Liver (tissue), 9 donors: ENCODE results near the gene MTARC2. TPM values are rescaled to one million over a fixed set of nuclear protein-coding genes. Genes with fewer than 3 reads are reported as not detected.

Experiments
- DNase-seq: peaks from one replicate; pipeline ENCODE4 v3.0.0-alpha.2; 2017; ENCODE audit warnings: low spot score
- H3K27ac ChIP-seq, 2 donors: one replicate each; pipeline ENCODE4 v1.7.0; 2013; ENCODE audit warnings: inconsistent platforms in 2 of 2, low read length in 2 of 2, control low read depth in 1 of 2, low read depth in 1 of 2, mild to moderate bottlenecking in 1 of 2
- H3K27me3 ChIP-seq, 4 donors: one replicate each; pipeline versions ENCODE4 v1.6.1 to v1.7.0; 2013; ENCODE audit warnings: low read length in 3 of 4, inconsistent platforms in 1 of 4, mild to moderate bottlenecking in 1 of 4, moderate library complexity in 1 of 4; ENCODE audit not compliant: control insufficient read depth in 4 of 4, insufficient read depth in 4 of 4
- H3K36me3 ChIP-seq, 4 donors: one replicate each; pipeline versions ENCODE4 v1.6.1 to v1.7.0; 2013; ENCODE audit warnings: low read length in 3 of 4, mild to moderate bottlenecking in 3 of 4, low read depth in 1 of 4, moderate library complexity in 1 of 4; ENCODE audit not compliant: control insufficient read depth in 4 of 4, insufficient read depth in 3 of 4
- H3K4me1 ChIP-seq, 4 donors: one replicate each; pipeline versions ENCODE4 v1.6.1 to v1.7.0; 2013; ENCODE audit warnings: low read length in 3 of 4, mild to moderate bottlenecking in 3 of 4, moderate library complexity in 1 of 4; ENCODE audit not compliant: control insufficient read depth in 4 of 4, insufficient read depth in 4 of 4
- H3K4me3 ChIP-seq, 3 donors: one replicate each; pipeline versions ENCODE4 v1.6.1 to v1.7.0; 2013; ENCODE audit warnings: low read length in 3 of 3, control low read depth in 1 of 3, low read depth in 1 of 3, mild to moderate bottlenecking in 1 of 3
- H3K9ac ChIP-seq, 2 donors: one replicate each; pipeline ENCODE4 v1.7.0; 2013; ENCODE audit warnings: low read length in 2 of 2, mild to moderate bottlenecking in 2 of 2, moderate library complexity in 2 of 2, control low read depth in 1 of 2, low read depth in 1 of 2
- H3K9me3 ChIP-seq, 4 donors: one replicate each; pipeline versions ENCODE4 v1.6.1 to v1.7.0; 2013; ENCODE audit warnings: low read length in 3 of 4; ENCODE audit not compliant: control insufficient read depth in 4 of 4
- ATF3 ChIP-seq: IDR thresholded peaks from 2 replicates; pipeline ENCODE4 v1.6.1; 2016; ENCODE audit warnings: antibody characterized with exemption
- CTCF ChIP-seq: fragments of 150-350 bp; IDR thresholded peaks from 2 replicates; pipeline ENCODE4 v1.5.1; 2017; ENCODE audit warnings: improper control_type of control experiment, low read depth, low read length; ENCODE audit not compliant: missing input control
- EGR1 ChIP-seq, 2 donors: IDR thresholded peaks; 2 replicates each; pipeline ENCODE4 v1.6.1; 2016 to 2018; ENCODE audit warnings: antibody characterized with exemption in 2 of 2, low read depth in 2 of 2
- FOXA1 ChIP-seq: IDR thresholded peaks from 2 replicates; pipeline ENCODE4 v1.6.1; 2016; ENCODE audit warnings: antibody characterized with exemption
- GABPA ChIP-seq, 2 donors: IDR thresholded peaks in 1 of 2; conservative IDR thresholded peaks in 1 of 2; 2 replicates each; pipeline ENCODE4 v1.6.1; 2016; ENCODE audit warnings: antibody characterized with exemption in 2 of 2, mild to moderate bottlenecking in 1 of 2, moderate library complexity in 1 of 2
- HNF4A ChIP-seq, 2 donors: conservative IDR thresholded peaks; 2 replicates each; pipeline ENCODE4 v1.6.1; 2016; ENCODE audit warnings: antibody characterized with exemption in 2 of 2, mild to moderate bottlenecking in 2 of 2
- JUND ChIP-seq, 2 donors: IDR thresholded peaks; 2 replicates each; pipeline ENCODE4 v1.6.1; 2016; ENCODE audit warnings: antibody characterized with exemption in 2 of 2
- MAX ChIP-seq: IDR thresholded peaks from 2 replicates; pipeline ENCODE4 v1.6.1; 2016; ENCODE audit warnings: antibody characterized with exemption
- NR2F2 ChIP-seq: IDR thresholded peaks from 2 replicates; pipeline ENCODE4 v1.6.1; 2016; ENCODE audit warnings: antibody characterized with exemption
- RAD21 ChIP-seq, 2 donors: IDR thresholded peaks; 2 replicates each; pipeline ENCODE4 v1.6.1; 2016; ENCODE audit warnings: antibody characterized with exemption in 2 of 2, mild to moderate bottlenecking in 2 of 2
- REST ChIP-seq: IDR thresholded peaks from 2 replicates; pipeline ENCODE4 v1.6.1; 2016; ENCODE audit warnings: antibody characterized with exemption, mild to moderate bottlenecking
- RXRA ChIP-seq, 2 donors: IDR thresholded peaks; 2 replicates each; pipeline ENCODE4 v1.6.1; 2017 to 2018; ENCODE audit warnings: antibody characterized with exemption in 2 of 2, mild to moderate bottlenecking in 1 of 2
- TAF1 ChIP-seq: conservative IDR thresholded peaks from 2 replicates; pipeline ENCODE4 v1.6.1; 2016; ENCODE audit warnings: antibody characterized with exemption, mild to moderate bottlenecking
- YY1 ChIP-seq: IDR thresholded peaks from 2 replicates; pipeline ENCODE4 v1.6.1; 2016; ENCODE audit warnings: antibody characterized with exemption, mild to moderate bottlenecking
- ZBTB33 ChIP-seq: IDR thresholded peaks from 2 replicates; pipeline ENCODE4 v1.6.1; 2016; ENCODE audit warnings: antibody characterized with exemption
- WGBS: extraction: QIAGEN DNeasy Blood & Tissue Kit; methylation state at CpG from one replicate; pipeline ENCODE4 v1.1.7; 2013; 5-methylcytosine and 5-hydroxymethylcytosine counted together
- polyA plus RNA-seq, 2 donors: library from polyadenylated mRNA; stranded (reverse) in 1 of 2; unstranded in 1 of 2; fragments of 200-250 nt in 1 of 2; fragments of >200 nt in 1 of 2; fragmentation: Nextera tagmentation in 1 of 2; extraction: Ambion mirVana in 1 of 2; gene quantifications; one replicate each; pipeline versions ENCODE4 v1.2.1 to v1.2.3, GENCODE V29; 2013 to 2015
- total RNA-seq, 2 donors: library from RNA; depleted of rRNA; stranded (reverse); fragments of >200 nt; gene quantifications; one replicate each; pipeline ENCODE4 v1.2.3, GENCODE V29; 2014
- donor health status: healthy.
- donor health status: healthy.
- donor health status: healthy.
- donor health status: healthy.
- donor health status: healthy.

The MTARC2 gene
- total and polyA plus RNA-seq, 4 donors = 24.9 to 96.1 (median 71.4) TPM

GRCh38 chr1:220809187-220809550, 61.0 kb downstream of the MTARC2 start:
- Histone ChIP-seq H3K9me3 (no peaks in the 10 kb centered on the region), H3K9ac (peak overlapping the region in 1 of 2 donors; percentile 5), H3K27me3 (no peaks in the 10 kb centered on the region), H3K36me3 (peaks cover 2 to 10% (median 6%) of the 10 kb centered on the region in 4 donors), H3K4me1 (peaks cover 0 to 25% (median 13%) of the 10 kb centered on the region in 4 donors), H3K4me3 (no peak overlapping the region), H3K27ac (peak overlapping the region; percentile 77 to 87)
- no peak for TF ChIP-seq TAF1
- TF ChIP-seq EGR1 (IDR thresholded peaks at IDR 0.05; ENCODE audit: low read depth in 2 of 2) = no peak
- no peak for TF ChIP-seq GABPA (IDR thresholded peaks at IDR 0.05 in 1 of 2, conservative IDR thresholded peaks at IDR 0.05 in 1 of 2)
- TF ChIP-seq JUND (IDR thresholded peaks at IDR 0.05) = no peak
- TF ChIP-seq YY1 = no peak
- TF ChIP-seq NR2F2 = no peak
- TF ChIP-seq HNF4A (conservative IDR thresholded peaks at IDR 0.05) = no peak
- no peak for TF ChIP-seq REST
- no peak for TF ChIP-seq ZBTB33
- no peak for TF ChIP-seq RXRA (IDR thresholded peaks at IDR 0.05)
- no peak for TF ChIP-seq FOXA1
- no peak for TF ChIP-seq MAX
- no peak for TF ChIP-seq ATF3
- no peak for TF ChIP-seq CTCF
- TF ChIP-seq RAD21 (IDR thresholded peaks at IDR 0.05) = no peak
- 66% methylated on average over 6 of the region's 6 CpGs for WGBS
- no peak for DNase-seq

DNA sequence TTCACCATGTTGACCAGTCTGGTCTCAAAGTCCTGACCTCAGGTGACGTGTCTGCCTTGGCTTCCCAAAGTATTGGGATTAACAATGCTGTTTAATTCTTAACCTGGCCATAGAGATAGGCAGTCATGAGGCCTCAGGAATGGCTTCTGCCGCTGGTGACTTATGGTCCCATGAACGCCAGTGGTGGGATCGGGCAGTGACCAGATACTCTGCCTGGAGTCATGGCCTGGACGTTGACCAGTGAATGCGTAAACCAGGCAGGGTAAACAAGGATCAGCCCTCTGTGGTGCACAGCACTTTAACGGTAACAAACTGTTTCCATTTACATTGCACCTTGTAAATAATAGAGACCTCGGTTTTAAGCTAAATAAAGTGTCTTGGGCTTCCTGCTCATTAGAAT, 61.6 kb downstream of the MTARC2 start:
- peaks cover 2 to 10% (median 6%) of the 10 kb centered on the region in 4 donors for H3K36me3 ChIP-seq
- H3K9me3 ChIP-seq = no peaks in the 10 kb centered on the region
- H3K4me3 ChIP-seq = no peak overlapping the region
- DNase-seq = no peak
- peak overlapping the region in 1 of 2 donors; percentile 82 for H3K9ac ChIP-seq
- H3K4me1 ChIP-seq = peaks cover 0 to 25% (median 13%) of the 10 kb centered on the region in 4 donors
- H3K27ac ChIP-seq = peak overlapping the region; percentile 77 to 87
- 34% methylated on average over 8 of the region's 8 CpGs for WGBS
- no peaks in the 10 kb centered on the region for H3K27me3 ChIP-seq
- TF ChIP-seq FOXA1 = peak; percentile 85
- peak; percentile 44 for TF ChIP-seq MAX
- TF ChIP-seq ZBTB33 = peak; percentile 17
- TF ChIP-seq REST = peak; percentile 44
- TF ChIP-seq EGR1 (IDR thresholded peaks at IDR 0.05; ENCODE audit: low read depth in 2 of 2) = no peak
